HG02642 (cell line): ENCODE results near the gene THSD7B.

ENCODE experiments used
- ATAC-seq: cut with Tn5 transposase; IDR thresholded peaks from one replicate; pipeline ENCODE4 v1.9.1; 2021; ENCODE audit warnings: mild to moderate bottlenecking; ENCODE audit not compliant: unreplicated experiment, poor library complexity

The THSD7B gene

DNA sequence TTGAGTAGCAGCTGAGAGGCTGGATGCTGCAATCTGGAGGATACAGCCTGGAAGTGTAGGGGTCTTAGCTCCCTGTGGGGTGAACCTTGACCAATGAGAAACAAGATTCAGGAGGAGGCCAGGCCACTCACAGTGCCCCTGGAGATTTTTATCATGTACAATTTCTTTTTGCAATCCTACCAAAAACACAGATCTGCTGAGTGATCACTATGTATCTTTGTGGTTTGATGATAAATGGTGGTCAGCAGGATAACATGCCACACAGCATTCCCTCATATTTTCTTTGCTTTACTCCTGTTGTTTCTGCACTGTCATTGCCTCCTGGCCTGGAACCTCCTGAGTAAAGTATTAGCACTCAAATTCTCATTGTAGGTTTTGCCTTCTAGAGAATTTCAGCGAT, 357.9 kb downstream of the THSD7B start:
- ATAC-seq, result no peak

DNA sequence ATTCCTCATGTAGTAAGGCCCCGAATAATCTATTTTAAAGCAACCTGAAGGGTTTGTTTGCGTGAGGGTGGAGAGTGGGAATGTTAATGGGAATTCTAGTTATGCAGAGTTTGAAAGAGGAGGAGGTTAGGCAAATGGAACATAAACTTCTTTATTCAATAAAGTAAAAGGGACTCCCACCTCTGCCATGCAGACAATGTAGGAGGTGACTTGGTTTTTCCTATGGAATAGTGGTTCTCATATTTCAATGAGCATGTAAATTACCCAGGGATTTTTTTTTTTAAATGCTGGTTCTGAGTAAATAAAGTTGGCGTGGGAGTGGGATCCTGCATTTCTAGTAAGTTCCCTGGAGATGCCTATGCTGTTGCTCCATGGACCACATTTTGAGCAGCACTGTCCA, 367.9 kb downstream of the THSD7B start:
- no peak for ATAC-seq

DNA sequence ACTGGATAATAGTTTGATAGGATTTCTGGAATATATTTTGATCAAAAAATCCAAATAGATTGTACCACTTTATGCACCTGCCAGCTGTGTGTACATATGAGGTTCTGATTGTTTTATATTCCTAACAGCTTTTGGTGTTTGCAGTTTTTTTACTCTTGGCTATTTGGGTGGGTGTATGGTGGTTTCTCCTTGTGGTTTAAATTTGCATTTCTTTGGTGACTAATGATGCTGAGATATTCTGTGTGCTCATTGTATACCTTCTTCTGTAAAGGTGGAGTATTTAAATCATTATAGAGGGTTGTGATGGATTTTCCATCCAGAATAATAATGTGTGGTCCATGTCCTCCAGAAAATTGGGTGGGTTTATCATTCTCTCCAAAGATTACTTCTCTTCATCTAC, 372.9 kb downstream of the THSD7B start:
- ATAC-seq, result no peak

DNA sequence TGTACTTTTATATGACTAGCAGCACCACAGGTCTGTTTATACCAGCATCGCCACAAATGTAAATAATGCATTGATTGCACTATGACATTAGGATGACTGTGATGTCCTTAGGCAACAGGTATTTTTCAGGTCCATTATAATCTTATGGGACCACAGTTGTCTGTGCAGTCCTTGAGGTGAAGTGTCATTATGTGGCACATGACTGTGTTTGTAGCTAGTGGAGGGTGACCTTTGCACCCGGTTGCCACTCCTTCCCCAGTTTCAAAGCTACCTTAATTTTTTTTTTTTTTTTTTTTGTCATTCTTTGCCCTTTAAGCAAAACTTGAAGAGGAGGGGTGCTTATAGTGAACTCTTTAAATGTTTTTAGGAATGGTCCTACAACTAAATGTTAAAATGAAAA, 386.4 kb downstream of the THSD7B start:
- no peak for ATAC-seq

DNA sequence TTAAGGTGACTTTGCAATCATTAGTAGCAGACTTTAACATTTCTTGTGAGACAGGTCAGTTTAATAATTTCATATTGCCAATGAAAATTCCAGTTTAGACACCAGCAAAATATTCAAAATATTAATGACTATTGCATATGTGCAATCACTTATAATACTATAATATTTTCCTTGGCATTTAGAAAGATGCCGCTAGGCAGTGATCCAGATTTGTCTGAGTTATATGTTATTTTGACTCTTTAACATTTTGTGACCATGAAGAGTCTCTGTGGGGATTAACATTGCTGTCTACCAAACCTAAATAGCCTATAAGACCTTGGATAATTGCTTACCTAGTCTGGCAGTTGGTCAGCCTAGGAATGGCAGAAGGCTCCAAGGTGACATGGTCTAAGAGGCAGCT, 389.6 kb downstream of the THSD7B start:
- no peak for ATAC-seq

DNA sequence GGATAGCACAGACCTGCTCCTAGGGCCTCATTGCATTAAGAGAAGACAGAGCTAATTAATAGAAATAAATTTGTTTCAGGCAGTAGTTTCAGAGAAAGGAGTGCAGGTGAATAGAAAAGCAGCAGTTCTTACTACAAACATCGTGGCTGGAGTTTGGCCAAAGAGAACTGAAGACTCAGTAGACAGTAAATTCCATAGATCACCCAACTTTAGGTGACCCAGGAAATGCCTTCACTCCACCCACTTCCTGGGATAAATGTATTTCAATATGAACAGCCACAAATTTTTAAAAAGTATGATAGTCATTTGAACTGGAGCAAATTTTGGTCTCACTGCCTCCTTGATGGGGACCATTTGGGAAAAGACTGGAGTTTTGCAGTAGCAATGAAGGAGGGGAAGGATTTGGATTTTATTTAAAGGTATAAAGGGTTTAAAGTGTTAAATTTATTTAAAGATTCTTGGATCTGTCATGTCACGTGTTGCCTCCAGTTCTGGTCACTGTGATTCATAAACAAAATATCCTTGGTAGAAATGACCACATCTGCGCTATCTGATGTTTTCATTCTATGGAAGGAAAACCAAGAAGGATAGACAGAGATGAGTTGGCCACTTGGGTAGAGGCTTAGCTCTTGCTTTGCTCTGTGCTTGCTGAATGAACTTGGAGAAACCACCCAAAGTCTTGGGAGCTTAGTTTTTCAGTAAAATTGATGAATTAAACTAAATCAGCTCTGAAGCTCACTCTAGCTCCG, 390.2 kb downstream of the THSD7B start:
- no peak for ATAC-seq

DNA sequence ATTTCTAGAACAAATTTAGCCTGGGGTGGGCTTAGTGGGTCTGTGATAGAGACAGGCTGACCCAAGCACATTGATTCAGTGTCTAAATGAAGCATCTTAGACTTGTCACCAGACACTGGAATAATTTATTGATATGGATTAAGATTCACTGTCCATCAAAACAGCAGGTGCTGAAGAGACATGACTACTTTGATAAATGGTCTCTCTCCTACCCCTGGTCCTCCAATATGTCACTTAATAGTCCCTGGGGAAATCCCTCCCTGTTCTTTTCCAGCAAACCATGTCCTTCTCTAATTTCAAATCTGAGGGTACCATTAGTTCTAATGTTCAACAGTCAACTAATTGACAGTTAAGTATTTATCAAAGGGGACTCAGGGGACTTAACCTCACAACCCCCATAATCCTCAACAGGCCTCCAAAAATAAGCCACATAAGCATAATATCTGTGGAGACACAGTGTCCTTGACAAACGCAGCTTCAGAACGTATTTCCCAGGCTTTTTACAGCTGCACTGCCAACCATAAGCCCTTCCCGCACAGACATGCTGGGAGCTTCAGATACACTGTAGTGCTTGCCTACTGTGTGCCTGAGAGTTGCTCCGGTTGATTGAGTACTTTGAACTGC, 391.0 kb downstream of the THSD7B start:
- no peak for ATAC-seq

DNA sequence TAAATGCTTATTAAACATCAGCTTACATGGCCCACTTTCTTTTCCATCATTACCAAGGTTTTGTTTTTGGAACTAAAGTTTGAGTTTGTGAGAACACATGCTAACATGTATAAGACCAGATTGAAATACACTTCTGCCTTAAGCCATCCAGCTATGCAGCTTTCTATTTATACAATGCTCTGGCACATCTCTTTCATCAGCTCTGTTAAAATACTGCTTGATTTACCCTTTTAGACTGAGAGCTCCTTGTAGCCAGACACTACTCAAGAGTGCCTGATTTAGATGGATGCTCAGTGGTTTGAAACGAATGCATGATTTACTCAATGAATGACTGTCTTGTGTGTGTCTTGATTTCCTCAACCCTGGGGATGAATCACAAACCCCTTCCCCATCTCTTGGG, 392.5 kb downstream of the THSD7B start:
- no peak for ATAC-seq

DNA sequence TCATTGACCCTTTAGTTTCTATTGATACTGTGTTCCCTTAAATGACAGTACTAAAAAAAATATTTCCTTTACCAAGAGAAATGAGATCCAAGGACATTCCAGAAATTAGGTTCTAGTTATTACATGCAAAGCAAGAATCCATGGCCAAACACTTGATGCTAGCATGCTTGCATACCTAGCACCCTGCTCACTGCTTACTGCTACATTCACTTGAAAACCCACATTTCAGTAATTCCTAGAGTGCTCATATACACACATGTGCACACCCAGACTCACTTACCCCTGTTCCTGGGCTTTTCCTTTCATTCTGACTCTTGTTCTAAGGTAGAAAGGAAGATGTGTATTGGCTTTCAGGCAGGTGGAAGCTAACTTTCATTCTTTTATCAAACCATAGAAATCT, 395.9 kb downstream of the THSD7B start:
- ATAC-seq, result no peak

DNA sequence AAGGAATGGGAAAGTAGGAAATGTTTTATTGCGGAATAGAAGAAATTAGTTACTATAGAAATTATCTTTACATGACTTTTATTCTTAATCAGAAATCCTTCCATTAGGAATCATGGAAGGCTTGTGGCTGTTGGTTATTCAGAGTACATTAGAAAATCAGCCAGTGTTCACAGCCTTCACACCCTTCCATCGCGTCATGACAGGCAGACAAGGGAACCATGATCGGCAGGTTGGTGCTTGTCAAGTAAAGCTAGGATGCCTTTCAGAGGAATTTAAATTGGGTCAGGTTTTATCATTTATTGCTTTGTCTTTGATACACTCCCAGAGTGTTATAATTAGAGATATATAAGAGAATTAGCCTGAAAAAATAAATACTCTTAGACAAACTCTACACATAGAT, 400.6 kb downstream of the THSD7B start:
- ATAC-seq, result no peak

DNA sequence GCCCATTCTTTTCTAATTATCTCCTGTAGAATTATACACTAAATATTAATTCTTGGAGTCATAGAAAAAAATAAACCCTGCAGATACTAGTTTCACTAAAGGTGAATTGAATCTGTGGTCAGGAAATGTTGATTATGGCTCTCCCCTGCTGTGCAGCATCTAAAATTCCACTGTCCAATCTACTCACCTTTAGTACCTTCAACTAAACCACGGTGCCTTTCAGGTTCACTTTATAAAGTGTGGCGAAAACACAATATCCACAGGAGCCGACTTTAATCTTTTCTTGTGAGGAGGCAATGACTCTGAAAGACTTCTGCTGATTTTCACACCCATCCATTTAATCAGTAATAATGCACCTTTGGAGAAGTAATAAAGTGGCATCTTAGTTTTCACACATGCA, 402.3 kb downstream of the THSD7B start:
- ATAC-seq, result no peak

DNA sequence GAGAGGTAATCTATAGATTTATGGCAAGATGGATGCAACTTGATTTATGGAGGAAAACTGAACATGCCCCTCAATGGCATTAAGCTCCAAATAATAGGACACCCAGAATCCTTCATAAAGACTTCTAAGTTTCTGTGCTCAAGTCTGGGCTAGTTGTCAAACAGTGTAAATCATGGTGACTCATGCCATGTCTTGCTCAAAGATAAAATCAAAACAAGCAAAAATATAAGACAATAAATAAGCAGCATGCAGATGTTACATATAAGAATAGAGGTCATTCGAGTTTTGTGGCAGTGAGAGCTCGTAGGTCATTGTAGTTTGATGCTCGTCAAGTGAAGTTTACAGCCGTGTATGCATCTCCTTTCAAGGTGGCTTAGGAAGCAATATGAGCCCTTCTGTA, 403.2 kb downstream of the THSD7B start:
- no peak for ATAC-seq

DNA sequence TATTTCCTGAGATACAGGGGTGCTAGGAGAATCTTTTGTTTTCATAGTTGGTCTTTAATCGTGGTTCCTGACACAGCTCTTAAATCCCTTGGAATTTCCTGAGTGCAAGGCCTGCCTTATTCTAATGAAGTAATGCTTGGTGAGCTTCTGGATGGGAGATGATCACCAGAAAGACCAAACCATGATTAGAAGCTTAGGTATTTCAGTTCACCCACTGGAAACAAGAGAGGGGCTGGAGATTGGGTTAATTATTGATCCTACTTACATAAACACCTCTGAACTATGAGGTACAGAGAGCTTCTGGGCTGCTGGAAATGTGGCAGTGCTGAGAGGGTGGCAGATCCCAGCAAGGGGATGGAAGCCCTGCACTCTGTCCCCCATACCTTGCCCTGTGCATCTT, 406.8 kb downstream of the THSD7B start:
- ATAC-seq, result no peak

DNA sequence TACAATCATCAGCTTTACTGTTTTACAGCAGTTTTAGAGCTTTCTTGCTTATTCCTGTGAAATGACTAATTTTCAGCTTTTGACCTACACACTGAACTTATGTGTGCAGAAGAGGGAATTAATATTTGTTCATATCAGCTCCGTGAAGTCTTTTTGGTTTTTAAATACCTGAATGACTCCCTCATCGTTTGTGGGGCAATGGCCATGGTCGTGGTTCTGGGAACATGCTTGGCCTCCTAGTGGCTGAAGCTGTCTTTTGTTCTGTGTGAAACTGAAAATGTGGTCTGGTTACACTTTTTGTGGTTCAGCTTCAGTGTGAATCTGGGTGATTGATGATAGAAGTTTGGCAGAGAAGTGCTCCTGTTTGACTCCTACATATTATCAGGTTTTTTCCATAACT, 408.1 kb downstream of the THSD7B start:
- peak; percentile 88 for ATAC-seq

DNA sequence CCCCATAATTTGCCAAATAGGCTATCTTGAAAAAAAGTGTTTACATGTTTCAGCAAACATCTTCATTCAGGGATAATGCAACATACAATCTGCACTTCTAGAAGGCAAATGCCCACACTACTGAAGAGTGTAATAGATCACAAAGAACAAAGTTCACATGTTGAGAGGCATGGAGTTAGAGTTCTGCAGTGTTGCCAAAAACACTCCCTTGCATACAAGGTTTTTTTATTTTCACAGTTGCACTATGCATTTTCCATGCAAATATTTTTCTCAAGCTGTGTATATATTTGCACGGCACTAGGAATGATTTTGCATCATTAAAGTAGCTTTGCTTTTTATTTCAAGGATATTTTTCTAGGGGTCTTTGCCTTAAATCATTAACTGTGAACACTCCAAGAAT, 409.9 kb downstream of the THSD7B start:
- no peak for ATAC-seq

DNA sequence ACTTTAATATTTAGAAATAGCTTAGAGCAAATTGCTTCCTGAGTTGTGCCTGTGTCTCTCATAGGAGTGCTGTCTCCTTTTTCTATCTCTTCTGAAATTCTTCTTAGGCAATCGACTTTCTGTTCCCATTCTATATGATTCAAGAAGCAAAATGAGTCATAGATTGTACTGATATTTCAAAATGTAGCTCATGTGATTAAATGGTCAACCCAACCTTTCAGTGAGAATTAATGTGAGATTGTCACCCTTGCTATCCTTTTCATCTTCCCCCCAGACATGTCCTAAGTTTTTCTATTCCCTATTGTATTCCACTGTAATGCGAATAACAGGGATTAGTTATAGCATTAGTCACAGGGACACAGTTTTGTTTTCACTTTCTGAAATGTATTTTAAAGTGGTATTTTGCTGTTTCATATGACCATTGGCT, 413.6 kb downstream of the THSD7B start:
- ATAC-seq, result no peak

DNA sequence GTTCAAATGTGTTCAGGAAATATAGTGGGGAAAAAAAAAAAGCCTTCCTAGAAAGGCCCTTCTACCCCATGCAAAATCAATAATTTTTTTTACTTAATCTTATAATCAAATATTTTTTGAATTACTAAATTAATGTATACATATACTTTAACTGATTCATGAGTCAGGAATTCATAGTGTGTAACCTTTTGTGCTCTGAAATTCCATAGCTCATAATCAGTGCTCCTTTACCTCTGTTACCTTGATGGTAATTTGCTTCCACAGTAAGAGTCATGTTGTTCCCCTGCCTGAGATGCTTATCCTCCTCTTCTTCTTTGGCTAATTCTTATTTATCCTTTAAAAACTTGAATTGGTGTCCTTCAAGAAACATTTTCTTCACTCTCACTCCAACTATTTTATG, 414.2 kb downstream of the THSD7B start:
- no peak for ATAC-seq

DNA sequence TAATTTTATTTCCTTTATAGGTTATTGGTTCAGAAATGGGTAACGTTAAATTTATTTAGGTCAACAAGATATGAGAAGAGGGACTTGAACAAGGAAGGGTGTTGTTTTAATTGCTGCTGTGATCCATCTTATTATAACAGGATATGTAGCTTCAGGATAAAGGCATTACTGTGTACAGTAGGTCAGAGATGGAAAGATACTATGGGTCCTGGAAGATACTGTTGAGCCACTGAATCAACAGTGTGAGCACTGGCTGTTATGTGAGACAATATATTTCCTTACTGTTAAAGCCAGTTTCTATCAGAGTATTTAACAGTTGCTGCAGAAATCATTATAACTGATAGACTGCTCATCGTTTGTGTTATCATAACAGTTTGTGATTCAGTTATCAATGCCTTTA, 414.7 kb downstream of the THSD7B start:
- ATAC-seq, result no peak

DNA sequence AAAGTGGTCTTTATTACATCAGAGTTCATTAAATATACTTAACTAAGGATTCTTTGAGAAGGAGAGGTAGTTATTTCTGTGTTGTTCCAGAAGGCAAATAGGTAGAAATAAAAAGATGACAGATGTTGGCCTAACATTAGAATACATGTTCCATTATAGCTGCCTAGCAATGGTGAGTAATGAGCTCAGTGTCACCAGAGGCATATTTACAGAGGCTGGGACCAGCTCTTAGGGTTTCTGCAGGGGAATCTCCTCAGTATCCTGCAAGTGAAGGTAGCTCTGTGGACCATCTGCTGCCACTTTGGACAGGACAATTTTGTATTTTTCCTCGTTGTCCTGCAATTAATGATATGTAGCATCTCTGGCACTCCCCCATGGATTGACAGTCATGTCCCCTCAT, 416.0 kb downstream of the THSD7B start:
- no peak for ATAC-seq

DNA sequence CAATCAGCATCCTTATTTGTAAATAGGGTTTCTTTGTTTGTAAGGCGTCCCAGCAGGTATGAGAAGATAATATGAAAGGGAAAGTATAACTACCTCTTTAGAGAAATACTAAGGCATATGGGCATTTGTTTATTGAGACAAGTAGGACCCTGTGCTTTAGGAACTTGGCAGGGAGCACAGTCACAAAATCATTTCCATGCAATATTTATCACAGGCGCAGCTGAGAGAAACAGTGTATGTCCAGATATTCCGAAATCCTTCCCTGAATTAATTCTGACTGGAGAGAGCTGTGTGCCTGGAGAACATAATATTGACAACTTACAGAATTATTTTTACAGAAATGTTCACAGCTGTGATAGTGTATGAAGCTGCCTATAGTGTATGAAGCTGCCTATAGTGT, 416.7 kb downstream of the THSD7B start:
- no peak for ATAC-seq

DNA sequence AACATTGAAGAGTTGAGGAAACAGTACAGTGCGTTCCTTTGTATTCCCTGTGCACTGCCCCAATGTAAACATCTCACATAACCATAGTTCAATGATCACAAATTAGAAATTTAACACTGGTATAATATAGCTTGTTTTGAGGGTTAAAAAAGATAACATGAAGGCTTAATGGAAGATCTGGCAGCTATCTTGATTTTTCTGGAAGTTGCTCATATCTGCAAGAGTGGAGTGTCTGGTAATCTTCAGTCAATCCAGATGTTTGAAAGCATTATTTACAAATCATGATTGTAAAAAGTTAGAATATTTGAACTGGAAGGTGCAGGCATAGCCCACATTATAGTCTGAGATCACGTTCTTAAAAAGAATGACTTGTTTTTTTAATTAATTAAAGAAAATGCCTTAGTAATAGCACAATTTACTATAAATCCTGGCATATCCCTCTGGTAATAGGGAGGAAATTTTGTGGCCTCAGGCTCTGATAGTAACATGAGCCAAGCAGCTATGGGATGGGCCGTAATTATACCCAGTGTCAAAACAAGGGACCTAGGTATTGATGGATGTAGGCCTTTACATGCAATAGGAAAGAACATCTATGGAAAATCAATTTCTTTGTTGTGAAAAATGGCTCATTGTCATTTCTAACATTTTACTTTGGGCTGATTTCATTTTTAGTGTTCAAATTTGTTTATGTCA, 418.0 kb downstream of the THSD7B start:
- ATAC-seq, result no peak
